Erythroblast (primary cell): ENCODE measurements around the gene TNP1.

ENCODE experiments used
- GATA1 ChIP-seq: IDR thresholded peaks from 2 replicates; pipeline ENCODE4 v1.6.1; 2011; ENCODE audit warnings: low read depth, mild to moderate bottlenecking, control low read depth, low read length, moderate library complexity
- POLR2A ChIP-seq: IDR thresholded peaks from 2 replicates; pipeline ENCODE4 v1.6.1; 2011; ENCODE audit warnings: mild to moderate bottlenecking, low read length

DNA sequence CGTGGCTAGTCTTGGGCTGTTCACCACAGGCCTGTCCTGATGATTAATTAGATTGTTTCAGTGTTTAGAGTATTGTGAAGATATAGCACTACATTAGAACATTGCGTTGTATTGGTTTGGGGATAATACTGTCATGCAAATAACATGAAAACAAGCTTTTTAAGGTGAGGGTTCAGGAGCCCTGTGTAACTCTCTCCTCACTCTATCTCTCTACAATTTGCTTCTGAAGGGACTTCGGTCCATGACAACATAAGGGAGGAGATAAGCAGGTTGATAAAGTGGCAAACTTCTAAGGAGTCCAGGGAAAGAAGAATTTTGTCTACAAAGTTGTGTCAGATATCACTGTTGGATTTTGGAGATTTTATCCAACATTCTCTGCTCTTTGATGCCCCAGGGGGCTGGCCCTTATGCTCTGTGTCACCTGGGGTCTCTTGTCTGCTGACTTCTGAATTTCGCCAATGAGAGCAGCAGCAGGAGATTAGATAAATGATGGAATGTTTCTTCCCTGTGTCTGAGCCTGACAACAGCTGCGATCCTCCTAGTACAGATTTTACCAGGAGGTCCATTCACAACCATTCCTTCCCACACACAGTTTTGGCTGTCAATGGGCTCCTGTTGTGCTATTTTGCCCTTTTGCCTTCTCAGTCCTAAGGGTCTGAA lies 3.3 kb downstream of the TNP1 start:
- TF ChIP-seq POLR2A (no peak), GATA1 (no peak)
